Measurements from ENCODE around the gene JAK1.

GRCh38 chr1:64811131-64811530, 155.2 kb downstream of the JAK1 start:
- TF ChIP-seq ZNF274 (IDR thresholded peaks at IDR 0.05; ENCODE audit: low read depth, low read length) (no peak), YY1 (IDR thresholded peaks at IDR 0.05; ENCODE audit: insufficient read depth, insufficient read length) (no peak), SUZ12 (IDR thresholded peaks at IDR 0.05; ENCODE audit: extremely low read depth, insufficient read depth, insufficient read length) (no peak)

All from NT2/D1 (cell line).